Stimulated activated CD4-positive, alpha-beta T cell treated with anti-CD3 and anti-CD28 coated beads, Interleukin-1b, Interleukin-23, amount 100 ng/mL, for 24 hours (primary cell): Measurements from ENCODE around the gene RCAN2.

Source experiments
- DNase-seq, 4 experiments: peaks; one replicate each; pipeline ENCODE4 v3.0.0-alpha.2; 2020; ENCODE audit warnings: low read depth in 4 of 4, low spot score in 1 of 4

Gene RCAN2

DNA sequence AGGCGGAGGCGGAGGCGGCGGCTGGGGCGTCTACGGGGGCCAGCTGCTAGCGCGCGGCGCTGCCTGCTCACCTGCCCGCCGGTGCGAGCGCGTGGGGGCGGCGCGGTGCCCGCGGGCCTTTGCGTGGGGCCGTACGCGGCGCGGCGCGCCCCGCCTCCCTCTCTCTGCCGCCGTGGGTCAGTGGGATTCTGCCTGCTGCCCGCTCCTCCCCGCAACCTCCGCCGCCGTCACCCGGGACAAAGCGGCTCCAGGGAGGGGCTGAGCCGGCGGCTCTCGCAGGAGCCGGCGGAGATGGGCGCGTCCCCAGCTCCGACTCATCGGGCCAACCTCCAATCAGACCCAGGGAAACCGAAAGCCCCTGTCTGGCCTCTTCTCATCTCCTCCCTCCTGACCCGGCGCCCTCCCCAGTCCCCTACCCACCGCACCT is at the start of gene RCAN2:
TSS of gene RCAN2 (minus strand) at position 249 of the 427 bp plus-strand sequence.
- DNase-seq = no peak

- DNase-seq = no peak
Observed at GRCh38 chr6:46539866-46540265, 48.6 kb upstream of the RCAN2 start.

- DNase-seq = no peak
Observed at GRCh38 chr6:46538800-46539480, 47.7 kb upstream of the RCAN2 start.

- DNase-seq = no peak
Observed at GRCh38 chr6:46530896-46531295, 39.6 kb upstream of the RCAN2 start.

DNA sequence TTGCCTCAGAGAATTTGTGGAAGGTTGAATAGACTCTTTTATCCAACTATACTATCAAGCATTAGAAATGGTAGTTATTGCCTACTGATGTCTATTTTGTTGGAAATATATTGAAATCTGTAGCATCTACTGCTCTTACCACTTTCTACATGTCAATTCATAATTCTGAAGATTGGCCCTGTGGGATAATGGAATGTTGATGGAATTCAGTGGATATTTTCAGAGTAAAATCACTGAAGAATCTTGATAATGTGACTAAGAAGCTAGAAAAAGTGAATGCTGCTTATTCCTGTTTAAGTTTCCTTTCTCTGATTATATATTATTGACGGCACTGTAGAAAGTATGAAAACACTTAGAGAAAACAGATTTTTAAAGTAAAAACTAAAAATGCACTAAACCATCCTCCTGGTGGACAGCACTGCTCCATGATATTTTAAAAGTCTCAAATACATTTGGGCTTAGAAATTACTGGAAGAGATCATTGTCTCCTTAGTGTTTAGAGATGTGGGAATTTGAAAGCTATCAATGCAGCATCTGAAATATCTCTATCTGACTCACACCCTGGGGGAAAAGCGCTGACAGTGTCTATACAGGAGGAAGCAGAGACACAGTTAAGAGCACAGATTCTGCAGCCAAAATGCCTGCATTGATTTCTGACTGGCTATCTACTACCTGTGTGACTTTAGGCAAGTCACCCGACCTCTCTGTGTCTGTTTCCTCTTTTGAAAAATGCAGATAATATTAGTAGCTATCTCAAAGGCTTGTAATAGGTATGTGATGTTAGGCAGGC is 37.9 kb upstream of the RCAN2 start:
- no peak for DNase-seq

DNA sequence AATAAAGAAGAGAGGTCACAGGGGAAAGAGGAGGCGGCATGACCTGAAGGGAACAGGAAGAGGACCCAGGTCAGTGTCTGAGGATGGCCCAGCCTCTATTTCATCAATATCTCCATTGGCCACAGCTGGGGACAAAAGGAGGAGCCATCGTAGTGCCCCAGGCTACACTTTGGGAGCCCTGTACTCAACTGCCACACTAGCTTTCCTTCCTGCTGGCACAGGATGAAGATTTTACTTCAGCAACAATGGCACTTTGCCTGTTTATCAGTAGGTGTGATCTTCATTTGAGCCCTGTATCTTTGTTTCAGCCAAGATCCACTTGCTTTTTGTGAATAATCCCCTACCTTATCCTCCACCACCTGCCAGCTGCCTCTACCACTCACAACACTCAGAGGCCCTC is 35.4 kb upstream of the RCAN2 start:
- no peak for DNase-seq

- no peak for DNase-seq
Observed at GRCh38 chr6:46525583-46525982, 34.3 kb upstream of the RCAN2 start.

GRCh38 chr6:46521464-46521971 is 30.3 kb upstream of the RCAN2 start:
- no peak for DNase-seq

- DNase-seq = no peak
Observed at GRCh38 chr6:46517202-46517601, 26.0 kb upstream of the RCAN2 start.

DNA sequence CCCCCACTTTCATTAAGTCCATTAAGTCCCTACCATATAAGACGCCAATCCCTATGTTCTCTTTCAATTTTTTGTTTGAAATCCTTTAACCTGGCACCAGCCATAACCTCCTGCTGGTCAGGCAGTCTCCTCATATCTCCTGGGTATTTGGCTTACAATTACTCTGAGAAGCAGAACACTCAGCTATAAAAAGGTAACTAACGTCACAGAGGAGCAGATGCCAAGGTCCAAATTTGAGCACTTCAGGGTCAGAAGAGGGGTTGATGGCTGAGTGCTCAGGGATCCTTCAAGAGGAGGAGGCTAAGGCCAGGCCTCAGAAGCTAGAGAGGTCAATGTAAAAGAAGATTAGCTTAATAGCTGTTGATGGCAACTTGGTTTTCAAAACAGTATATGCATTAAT is 22.3 kb upstream of the RCAN2 start:
- no peak for DNase-seq

DNA sequence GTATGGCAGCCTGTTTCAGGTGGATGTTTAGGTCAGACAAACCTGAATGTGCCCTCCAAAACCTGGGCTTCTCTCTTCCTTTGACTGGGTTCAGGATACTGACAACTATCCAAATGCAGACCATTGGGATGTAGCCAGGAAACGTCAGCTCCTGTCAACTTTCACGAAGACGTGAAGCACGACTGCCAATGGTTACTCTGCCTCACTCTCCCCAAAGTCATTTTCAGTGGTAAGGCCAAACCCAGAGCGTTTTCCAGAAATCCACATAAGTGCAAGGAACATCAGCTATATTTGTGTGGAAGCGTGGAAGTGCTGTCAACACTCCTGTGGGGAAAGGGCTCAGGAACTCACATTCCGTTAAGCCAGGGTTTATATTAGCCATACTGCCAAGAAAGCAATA is 20.1 kb upstream of the RCAN2 start:
- DNase-seq = no peak

- no peak for DNase-seq
Observed at GRCh38 chr6:46510651-46511050, 19.4 kb upstream of the RCAN2 start.

DNA sequence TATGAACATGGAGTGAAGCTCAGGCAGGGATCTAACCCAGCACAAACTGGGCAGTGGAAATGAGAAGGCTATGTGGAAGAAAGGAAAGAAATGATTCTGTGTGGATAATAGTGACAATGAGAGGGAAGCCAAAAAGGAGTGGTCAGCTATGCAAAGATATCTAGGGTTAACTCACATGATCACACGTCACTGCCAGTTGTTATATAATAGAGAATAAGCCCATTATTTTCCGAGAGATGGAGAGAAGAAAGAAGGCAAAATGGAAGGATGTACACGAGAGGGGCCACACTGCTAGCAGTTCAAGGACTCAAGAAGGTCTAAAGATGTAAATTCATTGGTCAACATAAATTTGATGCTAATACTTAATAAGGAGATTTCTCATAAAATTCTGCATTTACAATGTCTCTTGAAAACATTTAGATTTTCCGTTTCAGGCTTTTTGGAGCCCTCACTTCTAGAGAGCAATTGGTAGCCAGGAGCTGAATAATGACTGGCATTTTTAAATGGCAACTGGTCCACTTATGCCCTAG is 18.8 kb upstream of the RCAN2 start:
- DNase-seq = no peak

GRCh38 chr6:46509063-46509462 is 17.8 kb upstream of the RCAN2 start:
- DNase-seq = no peak

GRCh38 chr6:46507426-46507825 is 16.2 kb upstream of the RCAN2 start:
- DNase-seq = no peak

- no peak for DNase-seq
Observed at GRCh38 chr6:46505693-46506512, 14.7 kb upstream of the RCAN2 start.

GRCh38 chr6:46504242-46504641 is 13.0 kb upstream of the RCAN2 start:
- DNase-seq = no peak

GRCh38 chr6:46502486-46503119 is 11.4 kb upstream of the RCAN2 start:
- DNase-seq = no peak

GRCh38 chr6:46501136-46502089 is 10.2 kb upstream of the RCAN2 start:
- no peak for DNase-seq

- DNase-seq = no peak
Observed at GRCh38 chr6:46500382-46500781, 9.1 kb upstream of the RCAN2 start.
